Measurements from ENCODE around the gene GALNT5.

The GALNT5 gene

DNA sequence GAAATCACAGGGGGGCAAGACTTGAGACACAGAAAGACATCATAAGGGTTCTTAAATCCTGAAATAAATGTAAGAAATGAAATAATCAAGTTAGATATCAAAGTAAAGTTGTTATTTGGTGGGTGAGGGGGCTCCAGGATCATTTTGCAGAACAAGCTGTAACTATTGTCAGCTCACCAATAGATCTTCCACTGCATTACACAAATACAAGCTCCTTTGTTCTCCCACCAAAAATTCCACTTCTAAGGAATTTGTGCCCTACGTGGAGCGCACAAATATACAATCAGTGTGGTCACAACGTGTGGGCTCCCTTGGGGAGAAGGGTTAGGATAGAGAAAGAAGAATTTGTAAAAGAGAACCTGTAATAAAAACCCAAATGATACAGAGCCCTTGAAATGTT, 19.2 kb upstream of the GALNT5 start:
- DNase-seq (ENCODE audit: insufficient read length, low spot score): no peak
- FAIRE-seq: no peak
- no peak for TF ChIP-seq POLR2A (IDR thresholded peaks at IDR 0.05; ENCODE audit: low read depth, low read length)

- no peak for FAIRE-seq
- no peak for DNase-seq (ENCODE audit: insufficient read length, low spot score)
- no peak for TF ChIP-seq POLR2A (IDR thresholded peaks at IDR 0.05; ENCODE audit: low read depth, low read length)
These were observed 12.8 kb upstream of the GALNT5 start for GRCh38 chr2:157244691-157245090.

DNA sequence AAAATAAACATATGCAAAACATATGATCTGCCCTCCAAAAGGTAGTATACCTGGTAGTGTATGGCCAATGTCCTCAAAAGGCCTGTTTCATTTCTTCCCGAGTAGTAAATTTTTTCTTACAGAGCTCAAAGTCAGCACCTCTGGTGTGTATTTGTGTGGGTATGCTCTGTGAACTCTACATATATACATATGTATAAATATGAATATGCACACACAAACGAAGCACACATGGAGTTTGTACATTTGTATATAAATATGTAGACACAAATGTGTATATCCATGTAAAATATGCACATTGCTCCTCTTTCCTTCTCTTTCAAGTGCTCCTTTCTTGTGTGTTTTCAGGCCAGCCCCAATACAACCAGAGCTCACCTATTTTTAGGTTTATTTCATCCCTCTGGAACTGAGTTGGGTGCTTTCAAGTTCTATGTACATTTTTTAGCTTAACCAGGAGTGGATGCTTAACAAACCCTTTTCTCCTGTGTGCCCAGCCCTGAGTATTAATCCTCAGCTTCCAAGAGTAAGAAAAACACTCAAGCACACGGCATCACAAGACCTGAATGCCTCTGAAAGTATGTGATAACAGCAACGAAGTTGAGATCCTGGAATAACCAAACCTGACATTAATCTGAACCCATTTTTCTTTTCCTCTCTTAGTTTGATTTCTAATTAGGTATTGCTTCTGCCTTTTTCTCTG, 12.2 kb upstream of the GALNT5 start:
- FAIRE-seq (no peak), DNase-seq (ENCODE audit: insufficient read length, low spot score) (no peak)
- no peak for TF ChIP-seq POLR2A (IDR thresholded peaks at IDR 0.05; ENCODE audit: low read depth, low read length)

GRCh38 chr2:157245846-157246764, 11.4 kb upstream of the GALNT5 start:
- FAIRE-seq (peak; percentile 91), DNase-seq (ENCODE audit: insufficient read length, low spot score) (peak; percentile 25)
- TF ChIP-seq POLR2A (IDR thresholded peaks at IDR 0.05; ENCODE audit: low read depth, low read length): no peak

DNA sequence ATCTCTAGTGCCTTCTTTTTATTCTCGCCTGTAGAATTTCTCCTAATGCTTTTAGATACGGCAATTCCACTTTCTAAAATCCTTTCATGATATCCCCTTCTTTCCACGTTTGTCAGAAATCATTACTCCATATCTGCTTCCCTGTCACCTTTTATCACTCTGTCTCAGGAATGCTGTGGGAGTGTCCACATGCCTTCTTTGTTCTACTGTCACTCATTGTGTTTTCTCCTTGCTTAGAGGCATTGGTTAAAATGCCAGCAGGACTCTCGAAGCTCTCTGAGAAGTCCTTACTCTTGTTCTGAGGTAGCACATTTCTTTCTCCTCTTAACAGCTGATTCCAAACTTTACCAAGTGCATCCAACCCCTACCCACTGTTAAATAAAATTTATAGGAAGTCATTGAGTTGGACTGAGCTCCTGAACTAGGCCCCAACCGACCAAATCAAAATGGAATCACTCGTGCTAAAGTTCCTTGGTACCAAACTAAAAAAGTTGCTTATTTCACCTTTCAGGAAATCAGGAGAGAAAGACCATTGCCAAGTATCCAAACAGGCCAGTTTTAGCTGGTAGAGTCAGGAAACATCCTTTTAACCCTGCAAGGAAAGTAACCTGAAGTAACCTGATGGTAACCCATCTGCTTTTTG, 10.6 kb upstream of the GALNT5 start:
- peak; percentile 14 for DNase-seq (ENCODE audit: insufficient read length, low spot score)
- TF ChIP-seq POLR2A (IDR thresholded peaks at IDR 0.05; ENCODE audit: low read depth, low read length): no peak
- FAIRE-seq: no peak

GRCh38 chr2:157250836-157251235, 6.7 kb upstream of the GALNT5 start:
- no peak for TF ChIP-seq POLR2A (IDR thresholded peaks at IDR 0.05; ENCODE audit: low read depth, low read length)
- FAIRE-seq (no peak), DNase-seq (ENCODE audit: insufficient read length, low spot score) (no peak)

DNA sequence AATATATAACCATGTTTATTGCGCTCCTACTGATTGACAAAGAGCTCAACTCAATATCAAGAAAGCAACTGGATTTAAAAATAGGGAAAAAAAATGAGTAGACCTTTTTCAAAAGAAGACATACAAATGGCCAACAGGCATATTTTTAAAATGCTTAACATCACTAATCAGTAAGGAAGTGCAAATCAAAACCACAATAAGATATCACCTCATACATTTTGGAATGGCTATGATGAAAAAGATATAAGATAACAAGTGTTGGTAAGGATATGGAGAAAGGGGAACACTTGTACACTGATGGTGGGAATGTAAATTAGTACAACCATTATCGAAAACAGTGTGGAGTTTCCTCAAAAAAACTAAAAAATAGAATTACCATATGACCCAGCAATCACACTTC, 5.6 kb upstream of the GALNT5 start:
- TF ChIP-seq POLR2A (IDR thresholded peaks at IDR 0.05; ENCODE audit: low read depth, low read length): no peak
- FAIRE-seq (no peak), DNase-seq (ENCODE audit: insufficient read length, low spot score) (no peak)

DNA sequence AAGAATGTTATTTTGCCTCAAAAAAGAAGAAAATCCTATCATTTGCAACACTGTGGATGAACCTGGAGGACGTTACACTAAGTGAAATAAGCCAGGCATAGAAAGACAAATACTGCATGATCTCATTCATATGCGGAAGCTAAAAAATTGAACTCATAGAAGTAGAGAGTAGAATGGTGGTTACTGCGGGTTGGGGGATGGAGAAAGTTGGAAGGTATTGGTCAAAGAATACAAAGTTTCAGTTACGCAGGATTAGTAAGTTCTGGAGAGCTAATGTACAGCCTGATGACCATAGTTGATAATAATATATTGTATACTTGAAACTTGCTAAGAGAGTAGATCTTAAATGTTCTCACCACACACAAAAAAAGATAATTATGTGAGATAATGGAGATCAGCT, 5.0 kb upstream of the GALNT5 start:
- FAIRE-seq: no peak
- TF ChIP-seq POLR2A (IDR thresholded peaks at IDR 0.05; ENCODE audit: low read depth, low read length): no peak
- DNase-seq (ENCODE audit: insufficient read length, low spot score): no peak

- TF ChIP-seq POLR2A (IDR thresholded peaks at IDR 0.05; ENCODE audit: low read depth, low read length): no peak
- no peak for DNase-seq (ENCODE audit: insufficient read length, low spot score)
- no peak for FAIRE-seq
These were observed 3.5 kb upstream of the GALNT5 start for GRCh38 chr2:157254041-157254440.

DNA sequence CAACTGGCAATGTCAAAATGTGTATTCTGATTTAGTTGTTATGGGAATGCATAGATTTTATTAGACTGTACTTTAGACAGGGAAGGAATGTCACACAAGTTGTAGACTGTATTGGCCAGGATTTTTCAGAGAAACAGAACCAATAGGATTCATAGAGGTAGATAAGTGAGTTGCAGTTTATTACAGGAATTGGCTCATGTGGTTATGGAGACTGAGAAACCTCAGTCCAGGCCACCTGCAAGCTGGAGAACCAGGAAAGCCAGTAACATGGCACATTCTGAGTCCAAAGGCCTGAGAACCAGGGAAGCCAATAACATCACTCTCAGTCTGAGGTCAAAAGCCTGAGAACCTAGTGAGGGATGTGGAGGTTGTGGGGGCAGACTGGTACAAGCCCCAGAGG, 1.8 kb upstream of the GALNT5 start:
- DNase-seq (ENCODE audit: insufficient read length, low spot score): no peak
- no peak for TF ChIP-seq POLR2A (IDR thresholded peaks at IDR 0.05; ENCODE audit: low read depth, low read length)
- FAIRE-seq: no peak

- DNase-seq (ENCODE audit: insufficient read length, low spot score): no peak
- TF ChIP-seq POLR2A (IDR thresholded peaks at IDR 0.05; ENCODE audit: low read depth, low read length): no peak
- no peak for FAIRE-seq
These were observed 879 bp upstream of the GALNT5 start for GRCh38 chr2:157256626-157257025.

DNA sequence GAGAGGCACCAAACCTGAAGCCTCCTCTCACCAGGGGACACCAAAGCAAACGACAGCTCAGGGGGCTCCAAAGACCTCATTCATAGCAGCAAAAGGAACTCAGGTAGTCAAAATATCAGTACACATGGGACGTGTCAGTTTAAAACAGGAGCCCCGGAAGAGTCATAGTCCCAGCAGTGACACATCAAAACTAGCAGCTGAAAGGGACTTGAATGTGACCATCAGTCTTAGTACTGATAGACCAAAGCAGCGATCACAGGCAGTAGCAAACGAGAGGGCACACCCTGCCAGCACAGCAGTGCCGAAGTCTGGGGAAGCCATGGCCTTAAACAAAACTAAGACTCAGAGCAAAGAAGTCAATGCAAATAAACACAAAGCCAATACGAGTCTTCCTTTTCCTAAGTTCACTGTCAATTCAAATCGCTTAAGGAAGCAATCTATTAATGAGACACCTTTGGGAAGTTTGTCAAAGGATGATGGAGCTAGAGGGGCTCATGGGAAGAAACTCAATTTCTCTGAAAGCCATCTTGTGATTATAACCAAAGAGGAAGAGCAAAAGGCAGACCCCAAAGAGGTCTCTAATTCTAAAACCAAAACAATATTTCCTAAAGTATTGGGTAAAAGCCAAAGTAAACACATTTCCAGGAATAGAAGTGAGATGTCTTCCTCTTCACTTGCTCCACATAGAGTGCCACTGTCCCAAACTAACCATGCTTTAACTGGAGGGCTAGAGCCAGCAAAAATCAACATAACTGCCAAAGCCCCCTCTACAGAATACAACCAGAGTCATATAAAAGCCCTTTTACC, 1.2 kb downstream of the GALNT5 start:
- no peak for FAIRE-seq
- DNase-seq (ENCODE audit: insufficient read length, low spot score): no peak
- no peak for TF ChIP-seq POLR2A (IDR thresholded peaks at IDR 0.05; ENCODE audit: low read depth, low read length)

DNA sequence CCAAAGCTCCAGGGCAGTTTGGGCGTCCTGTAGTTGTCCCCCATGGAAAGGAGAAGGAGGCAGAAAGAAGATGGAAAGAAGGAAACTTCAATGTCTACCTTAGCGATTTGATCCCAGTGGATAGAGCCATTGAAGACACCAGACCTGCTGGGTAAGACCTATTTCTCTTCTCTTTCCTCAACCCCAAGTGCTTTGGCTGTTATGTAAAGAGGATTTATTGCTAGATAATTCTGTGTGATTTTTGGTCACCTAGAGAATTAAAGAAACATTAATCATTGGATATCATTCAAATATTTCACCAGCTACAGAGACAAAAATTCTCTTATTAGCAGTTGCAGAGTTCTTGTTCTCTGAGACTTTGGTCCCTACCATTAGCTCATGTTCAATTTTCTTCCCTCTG, 1.9 kb downstream of the GALNT5 start:
- no peak for DNase-seq (ENCODE audit: insufficient read length, low spot score)
- TF ChIP-seq POLR2A (IDR thresholded peaks at IDR 0.05; ENCODE audit: low read depth, low read length): no peak
- no peak for FAIRE-seq

- FAIRE-seq (no peak), DNase-seq (ENCODE audit: insufficient read length, low spot score) (no peak)
- no peak for TF ChIP-seq POLR2A (IDR thresholded peaks at IDR 0.05; ENCODE audit: low read depth, low read length)
These were observed 2.5 kb downstream of the GALNT5 start for GRCh38 chr2:157259960-157260359.

Measured in H54 (cell line).